ENCODE results near the gene SPON2.

The SPON2 gene

DNA sequence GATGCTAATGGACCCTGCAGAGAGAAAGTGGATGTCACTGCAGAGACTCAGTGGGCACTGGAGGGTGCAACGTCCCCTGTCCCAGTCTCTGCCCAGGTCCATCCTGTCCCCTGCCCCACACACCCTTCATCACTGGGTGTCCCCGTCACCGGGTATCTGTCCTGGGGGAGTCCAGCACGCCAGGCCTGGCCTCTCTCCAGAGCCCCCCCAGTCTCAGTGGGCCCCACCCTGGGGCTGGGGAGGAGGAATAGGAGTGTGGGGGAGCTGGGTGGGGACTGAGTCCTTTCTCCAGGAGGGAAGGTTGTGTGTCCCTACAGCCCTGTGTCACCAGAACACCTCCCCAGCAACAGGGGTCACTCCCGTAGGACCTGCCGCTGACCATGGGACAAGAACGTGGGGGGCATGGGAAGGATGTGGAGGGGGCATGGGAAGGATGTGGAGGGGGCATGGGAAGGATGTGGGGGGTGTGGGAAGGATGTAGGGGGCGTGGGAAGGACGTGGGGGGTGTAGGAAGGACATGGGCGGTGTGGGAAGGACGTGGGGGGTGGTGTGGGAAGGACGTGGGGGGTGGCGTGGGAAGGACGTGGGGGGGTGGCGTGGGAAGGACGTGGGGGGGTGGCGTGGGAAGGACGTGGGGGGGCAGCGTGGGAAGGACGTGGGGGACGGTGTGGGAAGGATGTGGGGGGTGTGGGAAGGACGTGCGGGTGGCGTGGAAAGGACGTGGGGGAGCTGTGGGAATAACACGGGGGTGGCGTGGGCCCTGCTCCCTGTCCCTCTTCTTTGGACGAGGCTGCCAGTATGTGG, 21.0 kb upstream of the SPON2 start:
- no peak for DNase-seq

DNA sequence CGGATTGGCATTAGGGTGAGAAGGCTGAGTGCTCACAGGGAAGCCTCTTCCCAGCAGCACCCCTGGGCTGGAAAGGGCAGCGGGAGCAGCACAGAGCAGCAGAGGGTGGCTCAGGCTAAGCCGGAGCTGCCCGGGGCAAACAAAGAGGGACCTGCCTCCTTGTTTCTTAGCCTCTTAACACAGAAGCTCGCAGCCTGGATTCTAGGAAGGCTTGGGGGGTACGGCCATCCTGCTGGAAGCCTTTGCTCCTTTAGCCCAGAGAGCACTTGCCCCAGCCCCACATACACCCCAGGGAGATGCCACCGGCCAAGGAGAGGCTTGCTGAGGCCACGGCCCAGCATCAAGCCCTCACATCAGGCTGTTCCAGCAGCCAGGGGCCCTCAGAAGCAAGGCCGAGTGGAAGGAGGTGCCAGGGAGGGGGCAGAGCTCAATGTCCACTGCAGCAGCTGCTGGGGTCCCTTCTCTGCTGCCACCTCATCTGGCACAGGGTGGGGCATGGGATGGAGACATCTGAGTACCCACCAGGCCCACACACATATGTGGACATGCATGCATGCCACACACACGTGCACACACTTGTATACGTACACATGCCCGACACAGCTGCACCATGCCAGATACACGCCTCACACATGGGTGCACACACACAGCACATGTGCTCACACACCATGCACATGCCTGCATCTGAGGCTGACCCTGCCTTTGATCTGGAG, 20.3 kb upstream of the SPON2 start:
- no peak for DNase-seq

DNA sequence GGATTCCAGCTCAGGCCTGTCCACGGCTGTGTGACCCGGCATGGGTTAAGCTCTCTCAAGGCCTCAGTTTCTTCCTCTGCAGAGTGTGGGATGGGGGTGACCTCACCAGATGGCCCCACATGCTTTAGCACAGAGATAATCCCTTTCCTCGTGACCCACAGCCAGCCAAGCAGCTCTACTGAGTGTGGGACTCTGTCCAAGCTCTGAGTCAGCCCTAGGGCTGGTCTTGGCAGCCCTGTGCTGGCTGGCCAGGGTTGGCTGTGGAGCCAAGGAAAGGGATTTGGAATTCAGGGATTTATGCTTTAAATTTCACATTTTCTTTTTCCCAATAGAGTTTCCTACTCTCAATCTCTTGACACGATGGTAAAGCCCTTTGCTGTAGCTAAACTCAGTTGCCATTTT, 19.7 kb upstream of the SPON2 start:
- DNase-seq: no peak

DNA sequence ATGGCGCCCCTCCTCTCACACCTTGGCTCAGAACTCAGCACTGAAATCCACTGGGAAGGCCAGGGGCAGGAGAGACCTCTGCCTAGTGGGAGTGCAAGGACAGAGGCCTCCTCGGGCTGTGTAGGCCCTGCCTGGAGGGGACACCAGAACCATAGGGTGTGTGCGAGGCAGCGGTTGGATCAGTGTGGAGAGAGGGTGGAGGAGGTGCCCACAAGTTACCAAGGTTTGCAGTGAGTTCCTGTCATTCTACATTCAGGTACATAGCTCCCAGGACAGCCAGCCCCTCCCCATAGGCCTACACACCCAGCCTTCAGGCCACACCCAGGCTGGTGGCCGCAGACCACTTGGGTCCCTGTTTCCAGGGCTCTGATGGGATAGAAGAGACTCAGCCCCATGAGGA, 19.2 kb upstream of the SPON2 start:
- DNase-seq: no peak

DNA sequence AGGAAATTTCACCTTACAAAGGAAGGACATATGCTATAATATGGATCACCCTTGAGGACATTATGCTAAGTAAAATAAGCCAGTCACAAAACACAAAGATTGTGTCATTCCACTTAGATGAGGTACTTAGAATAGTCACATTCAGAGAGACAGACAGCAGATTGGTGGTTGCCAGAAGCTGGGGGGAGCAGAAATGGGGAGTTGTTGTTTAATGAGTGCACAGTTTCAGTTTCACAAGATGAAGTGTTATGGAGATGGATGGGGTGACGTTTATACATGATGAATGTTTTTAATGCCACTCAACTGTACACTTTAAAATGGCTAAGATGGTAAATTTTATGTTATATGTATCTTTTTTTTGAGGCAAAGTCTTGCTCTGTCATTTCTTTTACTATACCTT, 14.8 kb upstream of the SPON2 start:
- peak; percentile 69 for DNase-seq

DNA sequence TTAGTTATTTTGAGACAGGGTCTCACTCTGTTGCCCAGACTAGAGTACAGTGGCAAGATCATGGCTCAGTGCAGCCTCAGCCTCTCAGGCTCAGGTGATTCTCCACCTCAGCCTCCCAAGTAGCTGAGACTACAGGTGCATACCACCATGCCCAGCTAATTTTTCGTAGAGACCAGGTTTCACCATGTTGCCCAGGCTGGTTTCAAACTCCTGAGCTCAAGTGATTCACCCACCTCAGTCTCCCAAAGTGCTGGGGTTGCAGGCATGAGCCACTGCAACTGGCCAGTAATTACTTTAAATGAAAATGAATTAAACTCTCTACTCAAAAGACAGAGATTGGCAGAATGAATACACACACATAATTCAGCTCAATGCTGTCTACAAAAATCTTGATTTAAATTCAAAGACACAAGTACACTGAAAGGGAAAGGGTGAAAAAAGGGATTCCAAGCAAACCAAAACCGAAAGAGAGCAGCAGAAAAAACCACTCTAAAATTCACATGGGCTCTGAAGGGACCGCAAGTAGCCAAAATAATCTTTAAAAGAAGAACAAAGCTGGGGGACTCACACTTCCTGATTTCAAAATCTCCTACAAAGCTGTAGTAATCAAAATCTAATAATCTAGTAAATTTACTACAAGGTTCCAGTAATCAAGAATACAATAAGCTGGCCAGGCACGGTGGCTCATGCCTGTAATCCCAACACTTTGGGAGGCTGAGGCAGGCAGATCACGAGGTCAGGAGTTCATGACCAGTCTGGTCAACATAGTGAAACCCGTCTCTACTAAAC, 11.8 kb upstream of the SPON2 start:
- peak; percentile 48 for DNase-seq

DNA sequence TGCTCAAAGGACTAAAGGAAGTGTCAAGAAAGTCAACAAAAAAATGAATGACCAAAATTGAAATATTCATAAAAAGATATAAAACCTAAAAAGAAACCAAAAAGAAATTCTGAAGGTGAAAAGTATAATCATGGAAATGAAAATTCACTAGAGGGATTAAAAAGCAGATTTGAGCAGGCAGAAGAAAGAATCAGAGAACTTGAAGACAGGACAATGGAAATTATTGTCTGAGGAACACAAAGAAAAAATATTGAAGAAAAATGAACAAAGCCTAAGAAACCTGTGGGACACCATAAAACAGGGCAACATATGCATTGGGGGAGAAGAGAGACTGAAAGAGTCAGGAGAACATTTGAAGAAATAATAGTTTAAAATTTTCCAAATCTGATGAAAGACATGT, 9.9 kb upstream of the SPON2 start:
- no peak for DNase-seq

DNA sequence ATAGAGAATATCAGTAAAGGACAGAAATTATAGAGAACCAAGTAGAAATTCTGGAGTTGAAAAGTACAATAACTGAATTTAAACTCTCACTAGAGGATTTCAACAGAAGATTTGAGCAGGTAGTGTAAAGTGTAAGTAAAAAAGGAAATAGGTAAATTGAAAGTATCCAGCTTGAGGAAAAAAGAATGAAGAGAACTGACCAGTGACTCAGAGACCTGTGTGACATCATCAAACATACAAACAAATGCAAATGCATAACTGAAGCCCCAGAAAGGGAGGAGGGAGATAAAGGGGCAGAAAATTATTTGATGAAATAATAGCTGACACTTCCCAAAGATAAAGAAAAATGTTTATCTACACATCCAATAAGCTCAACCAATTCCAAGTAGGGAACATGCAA, 8.3 kb upstream of the SPON2 start:
- no peak for DNase-seq

DNA sequence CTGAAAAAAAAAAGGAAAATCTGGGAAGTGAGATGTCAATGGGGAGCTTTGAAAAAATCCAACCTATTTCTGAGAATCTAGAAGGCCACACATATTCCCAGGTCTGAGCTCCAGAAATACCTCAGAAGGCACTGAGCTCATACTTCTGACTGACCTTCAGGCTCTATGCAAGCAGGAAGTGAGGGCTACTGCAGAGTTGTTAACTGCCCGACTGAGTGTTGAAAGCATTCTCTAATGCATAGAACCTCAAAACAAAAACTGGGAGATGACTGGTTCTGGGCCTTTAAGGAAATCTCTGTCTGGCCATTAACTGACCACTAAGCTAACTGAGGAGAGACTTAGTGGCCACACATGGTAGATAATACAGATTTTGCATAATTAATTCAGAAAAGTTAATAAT, 7.6 kb upstream of the SPON2 start:
- DNase-seq: no peak

DNA sequence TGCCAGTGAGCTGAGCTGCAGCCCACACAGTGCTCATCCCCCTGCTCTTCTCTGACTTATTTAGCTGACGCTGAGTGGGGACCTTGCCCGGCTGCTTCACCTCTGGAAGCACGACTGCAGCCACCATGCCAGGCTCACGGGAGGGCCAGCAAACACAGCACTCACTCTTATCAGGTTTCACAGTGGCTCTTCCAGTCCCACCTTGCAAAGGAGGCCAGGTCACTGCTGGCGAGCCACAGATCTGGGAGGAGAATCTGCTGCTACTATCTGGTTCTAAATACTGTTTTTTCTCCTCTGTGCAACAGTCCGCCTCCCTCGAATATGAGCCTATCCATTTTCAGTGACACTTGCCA, 6.7 kb upstream of the SPON2 start:
- DNase-seq: no peak

DNA sequence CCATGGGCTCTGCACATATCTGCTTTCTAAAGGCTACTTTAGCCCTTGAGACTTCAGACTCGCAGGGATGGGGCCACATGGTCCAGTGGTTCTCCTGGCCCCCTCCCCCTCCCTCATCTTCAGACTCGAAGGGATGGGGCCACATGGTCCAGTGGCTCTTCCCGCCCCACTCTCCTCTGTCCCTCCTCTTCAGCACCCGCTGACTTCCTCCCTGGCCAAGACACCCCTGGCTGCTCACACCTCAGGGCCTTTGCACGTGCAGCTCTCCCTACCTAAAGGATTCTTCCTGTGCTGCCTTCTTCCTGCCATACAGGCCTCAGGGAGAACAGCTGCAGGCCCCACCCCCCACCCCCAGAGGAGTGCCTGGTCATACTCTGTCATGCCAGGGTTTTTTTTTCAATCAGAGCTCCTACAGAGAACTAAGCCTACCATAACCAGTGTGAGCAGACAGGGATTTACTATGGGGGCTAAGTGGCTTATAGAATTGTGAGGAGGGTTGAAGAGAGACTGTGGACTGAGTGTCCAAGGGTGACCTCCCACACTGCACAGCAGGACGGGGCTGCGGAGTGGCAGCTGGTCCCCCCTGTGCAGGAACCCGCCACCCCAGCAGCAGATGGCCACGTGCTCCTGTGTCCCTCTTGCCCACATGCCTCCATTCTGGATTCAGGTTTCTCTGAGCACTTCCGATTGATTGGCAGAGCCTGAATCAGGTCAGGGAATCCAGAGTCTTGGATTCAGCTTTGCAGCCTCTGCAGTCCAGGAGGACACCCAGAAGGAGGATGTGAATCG, 6.1 kb upstream of the SPON2 start:
- DNase-seq: no peak

DNA sequence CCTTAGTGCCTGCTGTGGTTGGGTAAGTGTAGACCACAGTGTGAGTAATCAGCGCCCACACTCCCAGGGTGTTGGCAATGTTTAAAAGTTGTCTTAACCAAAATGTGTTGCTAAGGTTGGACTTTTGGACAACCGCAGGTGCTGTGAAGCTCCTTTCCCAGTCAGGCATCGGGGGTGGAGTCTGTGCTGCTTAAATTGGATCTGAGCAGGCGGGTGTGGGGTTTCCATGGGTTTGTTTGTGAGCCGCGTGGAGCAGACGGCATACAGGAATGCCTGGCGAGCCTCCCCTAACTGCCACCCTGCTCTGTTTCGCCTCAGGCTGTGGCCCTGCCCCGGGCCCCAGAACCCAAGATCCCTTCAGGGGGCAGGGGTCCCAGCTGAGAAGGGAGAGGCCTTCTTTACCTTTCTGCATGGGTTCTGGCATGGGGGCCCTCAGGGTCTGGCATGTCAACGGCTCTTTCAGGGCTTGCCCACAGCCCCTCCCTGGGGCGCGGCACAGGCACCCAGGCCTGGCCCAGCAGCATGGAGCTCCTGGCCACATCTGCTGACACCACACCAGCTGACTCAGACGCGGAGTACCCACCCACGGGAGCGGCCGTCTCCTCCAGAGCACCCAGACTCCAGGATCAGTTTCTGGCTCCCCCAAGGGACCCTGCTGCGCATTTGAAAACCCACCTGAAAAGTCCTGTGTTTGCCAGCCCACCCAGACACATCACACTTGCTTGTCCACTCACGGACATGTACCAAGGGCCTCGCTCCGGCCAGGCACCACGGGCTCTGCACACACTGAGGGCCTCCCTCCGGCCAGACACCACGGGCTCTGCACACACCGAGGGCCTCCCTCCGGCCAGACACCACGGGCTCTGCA, 5.1 kb upstream of the SPON2 start:
- DNase-seq: peak; percentile 63

DNA sequence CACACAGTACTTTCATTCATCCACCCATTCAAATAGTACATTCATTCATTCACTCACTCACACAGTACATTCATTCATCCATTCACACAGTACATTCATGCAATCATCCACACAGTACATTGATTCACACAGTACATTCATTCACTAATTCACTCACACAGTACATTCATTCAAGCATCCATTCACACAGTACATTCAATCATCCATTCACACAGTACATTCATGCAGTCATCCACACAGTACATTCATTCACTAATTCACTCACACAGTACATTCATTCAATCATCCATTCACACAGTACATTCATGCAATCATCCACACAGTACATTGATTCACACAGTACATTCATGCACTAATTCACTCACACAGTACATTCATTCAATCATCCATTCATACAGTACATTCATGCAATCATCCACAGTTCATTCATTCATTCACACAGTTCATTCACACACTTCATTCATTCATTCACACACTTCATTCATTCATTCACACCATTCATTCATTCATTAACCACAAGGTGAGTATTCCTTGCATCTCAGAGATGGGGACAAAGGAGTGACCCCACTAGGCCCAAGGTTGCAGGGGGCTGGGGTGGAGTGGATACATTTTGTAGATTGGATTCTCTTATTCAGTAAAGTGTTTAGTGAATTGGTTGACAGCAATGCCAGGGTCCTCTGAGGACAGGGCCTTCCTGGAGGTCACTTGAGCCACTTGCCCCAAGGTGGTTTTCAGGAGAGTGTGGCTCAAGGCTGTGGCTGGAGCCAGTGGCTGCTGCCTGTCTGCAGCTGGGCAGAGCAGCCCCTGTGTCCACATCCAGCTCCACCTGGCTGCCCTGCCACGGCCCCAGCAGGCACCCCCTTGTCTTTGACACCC, 4.3 kb upstream of the SPON2 start:
- no peak for DNase-seq

DNA sequence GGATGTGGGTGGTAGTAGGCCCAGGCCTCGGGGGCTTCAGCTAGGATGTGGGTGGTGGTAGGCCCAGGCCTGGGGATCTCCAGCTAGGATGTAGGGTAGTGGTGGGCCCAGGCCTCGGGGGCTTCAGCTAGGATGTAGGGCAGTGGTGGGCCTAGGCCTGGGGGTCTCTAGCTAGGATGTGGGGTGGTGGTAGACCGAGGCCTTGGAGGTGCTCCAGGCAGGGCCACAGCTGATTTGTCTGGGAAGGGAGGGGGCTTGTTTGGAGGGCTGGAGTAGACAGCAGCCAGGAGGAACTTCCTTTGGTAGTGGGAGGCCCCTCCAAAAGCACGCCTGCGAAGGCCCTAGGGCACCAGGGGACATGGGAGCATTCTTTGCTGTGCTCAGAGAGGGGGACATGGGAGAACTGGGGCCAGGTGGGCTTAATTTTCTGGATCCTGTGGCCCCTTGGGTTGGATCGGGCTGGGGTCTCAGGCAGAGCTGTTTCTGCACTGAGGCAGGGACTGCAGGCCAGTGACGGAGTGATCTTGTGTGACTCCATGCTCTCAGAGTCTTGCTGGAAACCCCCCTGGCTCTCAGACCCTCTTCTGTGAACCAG, 3.3 kb upstream of the SPON2 start:
- DNase-seq: no peak

DNA sequence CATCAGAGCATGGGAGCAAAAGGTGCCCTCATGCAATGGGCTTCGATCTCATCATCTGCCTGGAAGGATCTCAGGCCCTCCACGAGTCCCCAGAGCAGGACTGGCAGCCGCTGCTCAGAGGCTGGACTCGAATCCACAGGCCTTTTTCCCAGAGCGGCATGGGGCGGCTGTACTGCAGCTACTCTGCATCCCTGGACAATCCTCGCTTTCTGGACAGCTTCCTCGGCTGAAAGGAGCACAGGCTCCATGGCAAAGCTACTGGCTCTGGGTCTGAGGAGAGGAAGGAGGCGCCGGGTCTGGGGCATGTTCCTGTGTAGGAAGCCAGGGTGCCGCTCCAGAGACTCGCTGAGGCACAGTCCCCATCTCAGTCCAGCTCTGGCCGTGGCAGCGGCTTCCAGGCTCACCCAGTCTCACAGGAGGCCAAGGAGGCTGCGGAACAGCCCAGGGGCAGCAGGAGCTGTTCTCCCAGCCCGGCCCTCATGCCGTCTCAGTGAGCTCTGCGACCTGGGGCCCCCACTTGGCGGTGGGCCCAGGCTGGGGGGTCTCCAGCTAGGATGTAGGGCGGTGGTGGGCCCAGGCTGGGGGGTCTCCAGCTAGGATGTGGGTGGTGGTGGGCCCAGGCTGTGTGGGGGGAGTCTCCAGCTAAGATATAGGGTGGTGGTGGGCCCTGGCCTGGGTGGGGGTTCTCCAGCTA, 2.7 kb upstream of the SPON2 start:
- no peak for DNase-seq

DNA sequence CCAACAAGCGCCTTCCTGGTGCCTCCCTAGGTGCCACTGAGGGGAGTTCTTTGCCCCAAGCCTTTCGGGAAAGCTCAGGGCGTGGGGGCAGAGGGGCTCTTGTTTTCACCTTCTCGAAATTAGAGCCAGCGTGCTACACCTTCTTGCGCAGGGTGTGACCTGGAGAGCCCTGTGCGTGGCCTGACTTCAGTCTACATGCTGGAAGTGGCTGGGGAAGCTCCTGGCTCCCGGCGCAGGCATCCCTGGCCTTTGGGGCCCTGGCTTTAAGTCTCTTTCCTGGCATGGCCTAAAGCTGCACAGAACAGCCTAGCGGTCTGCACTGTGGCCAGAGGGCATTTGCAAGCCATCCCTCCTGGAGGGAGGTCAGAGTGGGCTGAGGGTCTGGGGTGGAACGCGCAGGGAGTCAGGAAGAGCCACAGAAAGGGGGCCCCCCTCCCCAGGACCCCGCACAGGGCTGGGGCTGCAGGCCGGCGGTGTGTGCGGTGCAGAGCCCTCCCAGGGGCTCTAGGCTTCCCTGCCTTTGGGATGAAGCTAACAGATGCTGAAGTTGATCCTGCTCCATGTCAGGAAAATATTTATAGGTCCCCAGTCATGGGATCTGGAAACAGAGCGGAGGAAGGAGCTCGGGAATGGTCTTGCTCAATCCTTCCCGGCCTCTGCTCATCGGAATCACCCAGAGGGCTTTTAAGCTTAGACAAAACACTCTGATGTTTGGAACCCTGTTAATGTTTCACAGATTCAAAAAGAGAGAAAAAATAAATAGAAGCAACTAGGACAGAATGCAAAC, 781 bp upstream of the SPON2 start:
- no peak for DNase-seq

DNA sequence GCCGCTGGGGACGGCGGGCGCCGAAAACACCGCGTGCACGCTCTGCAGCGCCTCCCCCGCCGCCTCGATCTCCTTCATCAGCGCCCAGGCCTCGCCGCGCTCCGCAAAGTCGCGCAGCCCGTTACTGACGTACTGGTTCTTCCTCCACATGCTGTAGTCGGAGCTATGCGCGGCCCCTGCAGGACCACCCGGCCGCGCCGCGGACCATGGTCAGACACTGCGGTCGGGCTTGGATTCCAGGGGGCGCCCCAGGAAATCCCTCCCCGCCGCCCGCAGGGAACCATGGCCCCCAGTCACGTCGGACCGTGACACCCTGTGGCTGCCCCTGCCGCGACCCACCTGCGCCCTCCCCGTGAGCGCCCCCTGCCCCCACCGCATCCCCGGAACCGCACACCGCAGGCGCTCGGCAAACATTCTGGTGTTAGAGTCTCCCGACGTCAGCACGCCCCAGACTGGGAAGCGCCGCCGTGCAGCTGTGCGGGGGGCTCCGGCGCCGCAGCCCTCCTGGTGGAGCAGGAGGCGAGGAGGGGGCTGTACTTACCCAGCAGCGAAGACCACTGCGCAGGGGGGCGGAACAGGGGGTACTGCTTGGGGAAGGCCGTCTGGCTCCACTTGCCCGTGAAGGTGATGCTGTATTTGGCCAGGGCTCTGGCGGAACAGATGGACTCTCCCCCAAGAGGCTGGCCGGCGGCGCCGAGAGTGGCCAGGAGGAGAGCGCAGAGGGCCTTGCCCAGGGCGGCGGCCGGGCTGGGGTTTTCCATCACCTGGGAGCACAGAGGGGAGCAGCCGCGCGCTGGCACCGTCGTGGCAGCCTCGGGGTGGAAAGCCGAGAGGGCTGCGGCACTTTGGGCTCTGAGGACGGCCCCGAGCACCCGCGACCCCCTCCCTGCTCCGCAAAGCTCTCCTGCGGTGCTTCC, 814 bp downstream of the SPON2 start:
- DNase-seq: peak; percentile 59

DNA sequence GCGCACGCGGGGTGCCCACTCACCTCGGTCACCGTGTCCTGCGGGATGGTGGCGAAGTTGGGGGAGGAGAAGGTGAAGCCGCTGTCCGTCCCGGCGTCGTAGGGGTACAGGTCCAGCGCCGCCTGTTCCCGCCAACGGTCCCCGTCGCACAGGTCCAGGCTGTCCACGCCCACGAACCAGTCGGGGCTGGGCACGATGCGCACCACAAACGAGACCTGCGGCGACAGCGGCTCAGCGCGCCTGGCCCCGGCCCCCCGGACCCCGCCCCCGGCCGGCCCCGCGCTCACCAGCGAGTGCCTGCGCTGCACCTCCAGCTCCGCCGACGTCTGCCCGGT, 1.4 kb downstream of the SPON2 start:
- no peak for DNase-seq

Data from CD4-positive, alpha-beta T cell treated with Interleukin-21 for 1 hour (primary cell).